ENCODE results near the gene POLL. TPM values are rescaled to one million over a fixed set of nuclear protein-coding genes. Genes with fewer than 3 reads are reported as not detected.

POLL gene
- total RNA-seq, 1 experiment from 2014 or later, result 30.3 TPM

DNA sequence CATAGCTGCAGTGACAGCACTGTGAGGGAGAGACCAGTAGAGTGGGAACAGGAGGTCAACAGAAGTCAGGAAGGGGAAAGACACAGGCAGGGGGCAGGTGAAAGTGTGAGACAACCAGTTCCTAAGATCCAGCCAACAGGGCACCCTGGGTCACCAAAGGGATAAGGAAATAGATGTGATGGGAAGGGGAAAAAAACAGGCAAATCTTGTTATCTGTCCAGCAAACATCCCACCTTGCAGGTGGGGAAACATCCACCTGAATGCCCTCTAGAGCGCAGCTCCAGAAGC is 42.5 kb upstream of the POLL start:
- DNase-seq, result no peak
- BruUV-seq (replicated peaks), result no TSS peak
- TF ChIP-seq EZH2 (IDR thresholded peaks at IDR 0.05; ENCODE audit: low read depth), result no peak
- TF ChIP-seq, protein P1, sequence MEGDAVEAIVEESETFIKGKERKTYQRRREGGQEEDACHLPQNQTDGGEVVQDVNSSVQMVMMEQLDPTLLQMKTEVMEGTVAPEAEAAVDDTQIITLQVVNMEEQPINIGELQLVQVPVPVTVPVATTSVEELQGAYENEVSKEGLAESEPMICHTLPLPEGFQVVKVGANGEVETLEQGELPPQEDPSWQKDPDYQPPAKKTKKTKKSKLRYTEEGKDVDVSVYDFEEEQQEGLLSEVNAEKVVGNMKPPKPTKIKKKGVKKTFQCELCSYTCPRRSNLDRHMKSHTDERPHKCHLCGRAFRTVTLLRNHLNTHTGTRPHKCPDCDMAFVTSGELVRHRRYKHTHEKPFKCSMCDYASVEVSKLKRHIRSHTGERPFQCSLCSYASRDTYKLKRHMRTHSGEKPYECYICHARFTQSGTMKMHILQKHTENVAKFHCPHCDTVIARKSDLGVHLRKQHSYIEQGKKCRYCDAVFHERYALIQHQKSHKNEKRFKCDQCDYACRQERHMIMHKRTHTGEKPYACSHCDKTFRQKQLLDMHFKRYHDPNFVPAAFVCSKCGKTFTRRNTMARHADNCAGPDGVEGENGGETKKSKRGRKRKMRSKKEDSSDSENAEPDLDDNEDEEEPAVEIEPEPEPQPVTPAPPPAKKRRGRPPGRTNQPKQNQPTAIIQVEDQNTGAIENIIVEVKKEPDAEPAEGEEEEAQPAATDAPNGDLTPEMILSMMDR (conservative IDR thresholded peaks at IDR 0.05), result no peak
- H3K4me3 ChIP-seq, result no peak overlapping the region
- no peaks in the 10 kb centered on the region for H3K9me2 ChIP-seq (ENCODE audit: insufficient read depth)
- CTCF ChIA-PET, result no interaction called here
- no peaks in the 10 kb centered on the region for H4K20me1 ChIP-seq (ENCODE audit: insufficient read depth)
- no peaks in the 10 kb centered on the region for H3K36me3 ChIP-seq (ENCODE audit: low read depth)
- H3K79me2 ChIP-seq (ENCODE audit: low read depth), result no peaks in the 10 kb centered on the region
- POLR2A ChIA-PET (ENCODE audit: unreplicated experiment), result no interaction called here
- H2AFZ ChIP-seq, result no peak overlapping the region
- intact Hi-C loops (cut with micrococcal nuclease; ENCODE audit: unreplicated experiment), result no loop called here
- no peaks in the 10 kb centered on the region for H3F3A ChIP-seq (ENCODE audit: insufficient read depth, low read depth)
- no peaks in the 10 kb centered on the region for H3K4me1 ChIP-seq (replicated peaks; ENCODE audit: insufficient read depth)
- H3K27me3 ChIP-seq (ENCODE audit: insufficient read depth, low read depth), result no peaks in the 10 kb centered on the region
- no peaks in the 10 kb centered on the region for H3K9me3 ChIP-seq (ENCODE audit: insufficient read depth, low read depth)
- no peak overlapping the region for H3K4me2 ChIP-seq
- H3K27ac ChIP-seq, result no peak overlapping the region

GRCh38 chr10:101629837-101630632 is 42.0 kb upstream of the POLL start:
- intact Hi-C loops (cut with micrococcal nuclease; ENCODE audit: unreplicated experiment), result no loop called here
- Histone ChIP-seq H4K20me1 (ENCODE audit: insufficient read depth) (no peaks in the 10 kb centered on the region), H3K4me3 (no peak overlapping the region), H2AFZ (no peak overlapping the region), H3K36me3 (ENCODE audit: low read depth) (no peaks in the 10 kb centered on the region), H3K9me2 (ENCODE audit: insufficient read depth) (no peaks in the 10 kb centered on the region), H3K4me2 (no peak overlapping the region), H3F3A (ENCODE audit: insufficient read depth, low read depth) (no peaks in the 10 kb centered on the region), H3K9me3 (ENCODE audit: insufficient read depth, low read depth) (no peaks in the 10 kb centered on the region), H3K27ac (no peak overlapping the region), H3K27me3 (ENCODE audit: insufficient read depth, low read depth) (no peaks in the 10 kb centered on the region), H3K79me2 (ENCODE audit: low read depth) (no peaks in the 10 kb centered on the region), H3K4me1 (replicated peaks; ENCODE audit: insufficient read depth) (no peaks in the 10 kb centered on the region)
- POLR2A ChIA-PET (ENCODE audit: unreplicated experiment), result no interaction called here
- BruUV-seq (replicated peaks), result no TSS peak
- TF ChIP-seq EZH2 (IDR thresholded peaks at IDR 0.05; ENCODE audit: low read depth), result no peak
- TF ChIP-seq, protein P1 (conservative IDR thresholded peaks at IDR 0.05), result no peak
- DNase-seq, result no peak
- CTCF ChIA-PET, result no interaction called here

- DNase-seq, result no peak
- Histone ChIP-seq H3K9me2 (ENCODE audit: insufficient read depth) (no peaks in the 10 kb centered on the region), H3K27me3 (ENCODE audit: insufficient read depth, low read depth) (no peaks in the 10 kb centered on the region), H3K9me3 (ENCODE audit: insufficient read depth, low read depth) (no peaks in the 10 kb centered on the region), H3K79me2 (ENCODE audit: low read depth) (no peaks in the 10 kb centered on the region), H3F3A (ENCODE audit: insufficient read depth, low read depth) (no peaks in the 10 kb centered on the region), H3K4me1 (replicated peaks; ENCODE audit: insufficient read depth) (no peaks in the 10 kb centered on the region), H2AFZ (no peak overlapping the region), H4K20me1 (ENCODE audit: insufficient read depth) (no peaks in the 10 kb centered on the region), H3K4me2 (no peak overlapping the region), H3K27ac (no peak overlapping the region), H3K4me3 (no peak overlapping the region), H3K36me3 (ENCODE audit: low read depth) (no peaks in the 10 kb centered on the region)
- TF ChIP-seq, protein P1 (conservative IDR thresholded peaks at IDR 0.05), result no peak
- TF ChIP-seq EZH2 (IDR thresholded peaks at IDR 0.05; ENCODE audit: low read depth), result no peak
- CTCF ChIA-PET, result no interaction called here
- POLR2A ChIA-PET (ENCODE audit: unreplicated experiment), result no interaction called here
- no TSS peak for BruUV-seq (replicated peaks)
- intact Hi-C loops (cut with micrococcal nuclease; ENCODE audit: unreplicated experiment), result no loop called here
Measured at GRCh38 chr10:101625821-101626412, 37.9 kb upstream of the POLL start.

Data from PC-9 (cell line).